MM.1S (cell line): ENCODE results near the gene DPH3.

ENCODE experiments used
- DNase-seq: peaks from one replicate; pipeline ENCODE4 v3.0.0-alpha.2; 2015
- H2AFZ ChIP-seq: fragments of 300-600 bp; sonication (generic); 2 replicates; pipeline ENCODE4 v1.6.0; 2016; ENCODE audit warnings: antibody characterized with exemption, low read length
- H3F3A ChIP-seq: fragments of 300-600 bp; sonication (generic); 2 replicates; pipeline ENCODE4 v1.6.1; 2016; ENCODE audit warnings: mild to moderate bottlenecking, antibody characterized with exemption, low read length, moderate library complexity, mixed read lengths; ENCODE audit not compliant: insufficient read depth
- H3K27ac ChIP-seq: fragments of 300-600 bp; sonication (generic); 2 replicates; pipeline ENCODE4 v1.5.1; 2016; ENCODE audit warnings: mild to moderate bottlenecking, low read length
- H3K27me3 ChIP-seq: fragments of 300-600 bp; sonication (generic); replicated peaks from 2 replicates; pipeline ENCODE4 v1.6.0; 2016; ENCODE audit warnings: low read length; ENCODE audit not compliant: insufficient read depth
- H3K36me3 ChIP-seq: fragments of 300-600 bp; sonication (generic); replicated peaks from 2 replicates; pipeline ENCODE4 v1.6.1; 2016; ENCODE audit warnings: mild to moderate bottlenecking, low read length, mixed read lengths; ENCODE audit not compliant: insufficient read depth
- H3K4me1 ChIP-seq: fragments of 300-600 bp; sonication (generic); 2 replicates; pipeline ENCODE4 v1.6.1; 2016; ENCODE audit warnings: low read length, mixed read lengths
- H3K4me2 ChIP-seq: fragments of 300-600 bp; sonication (generic); 2 replicates; pipeline ENCODE4 v1.6.0; 2016; ENCODE audit warnings: low read depth, low read length
- H3K4me3 ChIP-seq: fragments of 300-600 bp; sonication (generic); 2 replicates; pipeline ENCODE4 v1.5.1; 2016; ENCODE audit warnings: low read length, mixed read lengths
- H3K79me2 ChIP-seq: fragments of 300-600 bp; sonication (generic); 2 replicates; pipeline ENCODE4 v1.6.1; 2016; ENCODE audit warnings: mixed run types, low read length, mixed read lengths
- H3K9ac ChIP-seq: fragments of 300-600 bp; sonication (generic); 2 replicates; pipeline ENCODE4 v1.6.1; 2016; ENCODE audit warnings: low read length, mixed read lengths
- H3K9me2 ChIP-seq: fragments of 300-600 bp; sonication (generic); replicated peaks from 2 replicates; pipeline ENCODE4 v1.6.1; 2016; ENCODE audit warnings: mild to moderate bottlenecking, low read length, mixed read lengths; ENCODE audit not compliant: insufficient read depth
- H3K9me3 ChIP-seq: fragments of 300-600 bp; sonication (generic); replicated peaks from 2 replicates; pipeline ENCODE4 v1.6.1; 2016; ENCODE audit warnings: mild to moderate bottlenecking, low read length, mixed read lengths; ENCODE audit not compliant: insufficient read depth
- H4K20me1 ChIP-seq: fragments of 300-600 bp; sonication (generic); 2 replicates; pipeline ENCODE4 v1.6.1; 2016; ENCODE audit warnings: mild to moderate bottlenecking, low read length, moderate library complexity, mixed read lengths; ENCODE audit not compliant: insufficient read depth
- EZH2 ChIP-seq: fragments of 300-600 bp; sonication (generic); optimal IDR thresholded peaks from 2 replicates; pipeline ENCODE3; 2017; ENCODE audit warnings: low read depth, mild to moderate bottlenecking, antibody characterized with exemption, low read length, mixed read lengths
- EZH2phosphoT487 ChIP-seq: fragments of 300-600 bp; sonication (generic); IDR thresholded peaks from 2 replicates; pipeline ENCODE4 v1.6.1; 2018; ENCODE audit warnings: antibody characterized with exemption, low read length
- TF ChIP-seq, protein P1 (sequence below): fragments of 300-600 bp; sonication (generic); IDR thresholded peaks from 2 replicates; pipeline ENCODE4 v1.5.1; 2016; ENCODE audit warnings: antibody characterized with exemption, low read length, mixed read lengths

DPH3 gene

DNA sequence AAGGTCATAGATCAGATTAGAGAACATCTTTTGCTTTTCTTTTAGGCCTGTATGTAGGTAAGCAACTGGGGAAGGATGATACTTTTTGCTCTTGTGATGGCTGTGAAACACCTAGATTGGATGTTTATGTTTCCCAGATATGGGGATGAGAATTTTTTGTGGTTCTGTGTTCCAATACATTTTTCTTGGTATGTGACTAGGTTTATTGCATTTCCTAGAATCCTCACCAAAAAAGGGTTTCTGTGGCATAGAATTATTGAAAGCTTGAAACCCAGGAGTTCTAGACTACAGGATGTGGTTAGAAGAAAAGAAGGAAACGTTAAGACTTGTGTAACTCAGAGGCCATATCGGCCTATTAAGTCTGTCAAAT is 26.1 kb upstream of the DPH3 start:
- H4K20me1 ChIP-seq, result 0 out of 2 replicates have a peak, but pooled peaks cover 6% of the 10 kb centered on the region
- peak; percentile 35 for DNase-seq
- H3F3A ChIP-seq, result peaks cover 13% of the 10 kb centered on the region; the same call in 1 of the 2 replicates
- peaks cover 14% of the 10 kb centered on the region for H3K4me1 ChIP-seq
- peak overlapping the region; percentile 38 for H3K4me2 ChIP-seq
- no peaks in the 10 kb centered on the region for H3K9me3 ChIP-seq
- TF ChIP-seq, protein P1, sequence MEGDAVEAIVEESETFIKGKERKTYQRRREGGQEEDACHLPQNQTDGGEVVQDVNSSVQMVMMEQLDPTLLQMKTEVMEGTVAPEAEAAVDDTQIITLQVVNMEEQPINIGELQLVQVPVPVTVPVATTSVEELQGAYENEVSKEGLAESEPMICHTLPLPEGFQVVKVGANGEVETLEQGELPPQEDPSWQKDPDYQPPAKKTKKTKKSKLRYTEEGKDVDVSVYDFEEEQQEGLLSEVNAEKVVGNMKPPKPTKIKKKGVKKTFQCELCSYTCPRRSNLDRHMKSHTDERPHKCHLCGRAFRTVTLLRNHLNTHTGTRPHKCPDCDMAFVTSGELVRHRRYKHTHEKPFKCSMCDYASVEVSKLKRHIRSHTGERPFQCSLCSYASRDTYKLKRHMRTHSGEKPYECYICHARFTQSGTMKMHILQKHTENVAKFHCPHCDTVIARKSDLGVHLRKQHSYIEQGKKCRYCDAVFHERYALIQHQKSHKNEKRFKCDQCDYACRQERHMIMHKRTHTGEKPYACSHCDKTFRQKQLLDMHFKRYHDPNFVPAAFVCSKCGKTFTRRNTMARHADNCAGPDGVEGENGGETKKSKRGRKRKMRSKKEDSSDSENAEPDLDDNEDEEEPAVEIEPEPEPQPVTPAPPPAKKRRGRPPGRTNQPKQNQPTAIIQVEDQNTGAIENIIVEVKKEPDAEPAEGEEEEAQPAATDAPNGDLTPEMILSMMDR, result no peak
- no peak for TF ChIP-seq EZH2phosphoT487
- TF ChIP-seq EZH2, result no peak
- peak overlapping the region; percentile 4; the same call in 1 of the 2 replicates for H3K9ac ChIP-seq
- peak overlapping the region; percentile 23; the same call in 1 of the 2 replicates for H3K27ac ChIP-seq
- H3K79me2 ChIP-seq, result peaks cover 36% of the 10 kb centered on the region
- H3K27me3 ChIP-seq, result no peaks in the 10 kb centered on the region
- H3K4me3 ChIP-seq, result no peak overlapping the region; the same call in 1 of the 2 replicates
- H2AFZ ChIP-seq, result no peak overlapping the region
- H3K36me3 ChIP-seq, result peaks cover 4% of the 10 kb centered on the region
- no peaks in the 10 kb centered on the region for H3K9me2 ChIP-seq

DNA sequence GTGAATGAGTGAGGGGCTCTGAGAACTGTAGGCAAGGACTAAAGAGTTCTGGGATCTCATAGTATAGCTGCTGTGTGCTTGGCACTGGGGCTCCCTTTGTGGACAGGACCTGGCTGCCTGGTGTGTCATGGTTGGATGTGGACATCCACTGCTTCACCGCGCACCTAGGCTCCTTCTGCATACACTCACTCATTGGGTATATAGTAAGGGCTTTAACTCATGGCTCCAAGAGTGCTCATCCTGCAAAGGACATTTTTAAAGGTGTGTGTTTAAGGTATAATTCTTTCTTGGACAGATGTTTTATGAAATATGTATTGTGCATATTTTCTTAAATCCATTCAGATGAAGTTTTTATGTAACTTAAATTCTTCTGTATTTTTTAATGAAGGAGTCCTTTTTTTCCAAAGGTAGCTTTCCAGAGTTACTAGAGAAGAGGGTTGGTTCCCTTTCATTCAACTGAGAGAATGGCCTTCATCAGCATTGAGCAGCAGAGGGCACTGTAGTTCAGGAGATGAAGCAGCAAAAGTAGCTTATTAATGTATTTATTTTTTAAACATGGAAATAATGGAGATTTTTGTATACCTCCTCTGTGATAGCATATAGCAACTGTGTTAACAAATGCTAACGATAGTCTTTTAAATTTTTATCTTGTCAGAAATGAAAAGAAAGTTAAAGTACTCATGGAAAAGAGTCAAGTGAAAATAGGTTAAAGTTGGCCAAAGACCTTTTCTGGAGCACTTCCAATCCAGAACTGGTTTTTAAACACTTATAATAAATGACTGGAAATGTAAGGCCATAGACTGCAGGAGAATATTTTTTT is 25.5 kb upstream of the DPH3 start:
- Histone ChIP-seq H3K9ac (peak overlapping the region; percentile 4; the same call in 1 of the 2 replicates), H3K27me3 (no peaks in the 10 kb centered on the region), H3F3A (peaks cover 13% of the 10 kb centered on the region; the same call in 1 of the 2 replicates), H2AFZ (no peak overlapping the region), H4K20me1 (0 out of 2 replicates have a peak, but pooled peaks cover 6% of the 10 kb centered on the region), H3K4me2 (peak overlapping the region; percentile 38), H3K9me3 (no peaks in the 10 kb centered on the region), H3K27ac (peak overlapping the region; percentile 23; the same call in 1 of the 2 replicates), H3K79me2 (peaks cover 36% of the 10 kb centered on the region), H3K4me3 (no peak overlapping the region), H3K9me2 (no peaks in the 10 kb centered on the region), H3K4me1 (peaks cover 14% of the 10 kb centered on the region), H3K36me3 (no peaks in the 10 kb centered on the region)
- no peak for TF ChIP-seq EZH2
- TF ChIP-seq, protein P1, result peak; percentile 86
- no peak for TF ChIP-seq EZH2phosphoT487
- peak; percentile 32 for DNase-seq

DNA sequence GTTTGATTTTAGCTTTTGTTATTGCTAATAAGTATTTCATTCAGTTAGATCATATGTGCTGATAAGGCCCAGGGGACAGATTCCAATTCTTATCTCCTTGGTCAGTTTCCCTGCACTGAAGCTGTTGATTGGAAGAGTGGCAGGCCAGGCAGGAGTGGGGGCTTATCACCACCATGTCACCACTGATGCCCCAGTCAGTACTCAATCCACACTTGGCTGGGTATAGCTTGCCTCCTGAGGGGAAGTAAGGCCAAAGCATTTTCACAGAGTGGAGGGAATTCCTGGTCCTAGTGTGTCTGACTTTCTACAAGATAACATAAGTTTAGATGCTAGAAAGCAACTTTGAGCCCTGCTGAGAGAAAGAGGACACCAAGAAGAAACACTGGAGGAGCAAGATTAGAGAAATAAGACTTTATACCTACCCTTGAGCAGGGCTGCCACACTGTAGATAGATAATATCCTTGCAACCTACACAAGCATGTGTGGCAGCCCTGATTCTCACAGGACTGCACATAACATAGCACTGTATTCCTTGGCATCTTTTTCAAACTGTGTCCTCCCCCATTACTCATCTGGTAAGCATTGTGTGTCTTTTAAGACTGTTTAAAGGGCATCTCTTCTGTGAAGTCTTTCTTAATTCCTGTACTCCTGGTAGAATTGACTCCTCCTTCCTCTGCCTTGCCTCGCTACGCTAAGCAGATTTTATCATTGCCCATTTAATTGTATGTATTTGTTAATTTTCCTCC is 24.6 kb upstream of the DPH3 start:
- no peaks in the 10 kb centered on the region for H3K27me3 ChIP-seq
- H3K36me3 ChIP-seq, result no peaks in the 10 kb centered on the region
- TF ChIP-seq EZH2phosphoT487 (no peak), EZH2 (no peak)
- TF ChIP-seq, protein P1, result no peak
- H4K20me1 ChIP-seq, result 0 out of 2 replicates have a peak, but pooled peaks cover 6% of the 10 kb centered on the region
- H3K9me2 ChIP-seq, result no peaks in the 10 kb centered on the region
- DNase-seq, result no peak
- peaks cover 13% of the 10 kb centered on the region; the same call in 1 of the 2 replicates for H3F3A ChIP-seq
- H3K4me3 ChIP-seq, result no peak overlapping the region
- H2AFZ ChIP-seq, result no peak overlapping the region
- peaks cover 14% of the 10 kb centered on the region for H3K4me1 ChIP-seq
- H3K27ac ChIP-seq, result no peak overlapping the region
- H3K9me3 ChIP-seq, result no peaks in the 10 kb centered on the region
- no peak overlapping the region for H3K4me2 ChIP-seq
- H3K79me2 ChIP-seq, result peaks cover 36% of the 10 kb centered on the region
- H3K9ac ChIP-seq, result no peak overlapping the region
